ENCODE data around the gene ATP2A1.
"Not testable (repeated sequence)": the region's sequence is repeated elsewhere in the genome, so short reads cannot be mapped to it uniquely, and the experiment has no call there.

The ATP2A1 gene

DNA sequence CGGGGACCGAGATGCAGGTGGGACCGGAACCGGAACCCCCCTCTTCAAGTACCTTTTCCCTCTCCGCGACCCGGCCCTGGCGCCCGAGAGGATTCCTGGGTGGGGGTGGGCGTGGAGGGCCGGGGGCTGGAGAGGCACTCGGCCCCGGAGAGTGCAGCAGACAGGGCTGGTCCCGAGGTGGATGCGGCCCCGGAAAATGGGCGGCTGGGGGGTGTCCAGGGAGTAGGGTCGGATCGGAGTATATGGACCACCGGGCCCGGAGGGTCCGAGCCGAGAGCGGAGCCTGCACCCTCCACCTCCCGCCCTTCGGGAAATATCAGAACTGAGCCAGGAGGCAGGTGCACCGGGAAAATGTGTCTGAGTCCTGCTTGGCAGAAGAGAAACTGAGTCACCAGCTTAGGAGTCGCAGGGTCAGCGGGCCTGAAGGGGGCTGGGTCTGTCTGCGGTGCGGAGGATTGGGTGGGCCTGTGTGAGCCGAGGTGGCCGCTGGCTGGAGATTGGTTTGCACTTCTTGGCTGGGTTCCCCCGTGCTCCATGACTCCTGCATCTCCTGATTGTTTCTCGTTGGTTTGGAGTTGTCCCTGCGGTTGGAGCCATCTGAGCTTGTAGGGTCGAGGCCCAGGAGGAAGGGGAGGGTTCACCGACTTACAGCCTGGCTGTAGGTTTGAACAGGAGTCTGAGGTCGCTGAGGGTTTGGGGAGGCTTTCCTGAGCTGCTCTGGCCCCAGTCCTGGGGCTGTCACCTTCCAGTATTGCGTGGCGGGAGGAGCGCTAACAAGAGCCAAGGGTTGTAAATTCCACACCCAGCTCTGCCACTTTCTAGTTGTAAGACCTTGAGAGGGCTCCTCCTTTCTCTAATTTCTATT is 14.1 kb upstream of the ATP2A1 start:
- no peak for DNase-seq

DNA sequence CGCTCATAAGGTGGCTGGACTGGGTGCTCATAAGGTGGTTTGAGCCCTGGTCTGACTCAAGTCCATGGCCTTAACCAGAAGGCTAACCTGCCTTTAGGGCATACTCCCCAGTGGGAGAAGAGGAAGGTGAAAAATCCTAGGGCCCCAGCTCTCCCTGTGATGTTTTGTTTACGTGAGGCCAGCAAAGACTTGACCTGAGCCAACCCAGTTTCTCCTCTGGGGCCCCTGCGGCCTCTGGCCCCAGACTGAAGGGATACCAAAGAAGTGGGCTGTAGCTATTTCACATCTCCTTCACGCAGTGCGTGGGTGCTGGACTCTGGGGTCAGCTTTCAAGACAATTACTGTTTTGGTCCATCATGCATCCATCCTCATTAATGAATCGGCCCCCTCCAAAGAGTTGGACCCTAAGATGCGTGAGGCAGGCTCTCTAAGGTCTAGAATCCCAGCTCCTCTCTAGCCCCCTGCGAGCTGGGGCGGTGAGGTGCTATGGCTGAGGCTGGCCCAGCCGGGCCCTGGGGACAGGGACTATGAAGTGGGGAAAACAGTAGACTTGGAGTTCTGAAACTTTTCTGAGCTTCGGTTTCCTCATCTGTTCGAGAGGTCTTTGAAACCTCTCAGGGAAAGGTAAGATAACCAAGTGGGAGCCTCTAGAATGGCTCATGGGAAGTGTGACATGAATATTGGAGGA is 13.1 kb upstream of the ATP2A1 start:
- no peak for DNase-seq

DNA sequence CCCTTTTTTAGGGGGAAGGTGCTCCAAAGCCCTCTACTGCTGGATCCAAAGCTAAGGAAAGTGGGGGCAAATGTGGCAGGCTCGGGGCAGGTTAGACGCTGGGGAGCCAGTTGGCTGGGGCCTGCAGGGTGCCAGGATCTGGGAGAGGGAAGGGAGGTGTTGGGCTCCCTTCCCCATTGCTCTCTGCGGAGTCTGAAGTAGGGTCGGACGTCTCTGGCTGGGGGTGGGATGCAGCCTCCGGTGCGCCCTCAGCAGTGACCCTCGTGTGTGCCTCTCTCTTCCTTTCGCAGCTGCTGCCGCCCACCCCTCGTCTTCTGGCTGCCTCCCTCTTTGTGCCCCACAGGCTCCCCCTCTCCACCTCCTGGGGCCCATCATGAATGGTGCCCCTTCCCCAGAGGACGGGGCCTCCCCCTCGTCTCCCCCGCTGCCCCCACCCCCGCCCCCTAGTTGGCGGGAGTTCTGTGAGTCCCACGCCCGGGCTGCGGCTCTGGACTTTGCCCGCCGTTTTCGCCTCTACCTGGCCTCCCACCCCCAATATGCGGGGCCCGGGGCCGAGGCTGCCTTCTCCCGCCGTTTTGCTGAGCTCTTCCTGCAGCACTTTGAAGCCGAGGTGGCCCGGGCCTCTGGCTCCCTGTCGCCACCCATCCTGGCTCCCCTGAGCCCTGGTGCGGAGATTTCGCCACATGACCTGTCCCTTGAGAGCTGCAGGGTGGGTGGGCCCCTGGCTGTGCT is 12.4 kb upstream of the ATP2A1 start:
- DNase-seq: no peak

DNA sequence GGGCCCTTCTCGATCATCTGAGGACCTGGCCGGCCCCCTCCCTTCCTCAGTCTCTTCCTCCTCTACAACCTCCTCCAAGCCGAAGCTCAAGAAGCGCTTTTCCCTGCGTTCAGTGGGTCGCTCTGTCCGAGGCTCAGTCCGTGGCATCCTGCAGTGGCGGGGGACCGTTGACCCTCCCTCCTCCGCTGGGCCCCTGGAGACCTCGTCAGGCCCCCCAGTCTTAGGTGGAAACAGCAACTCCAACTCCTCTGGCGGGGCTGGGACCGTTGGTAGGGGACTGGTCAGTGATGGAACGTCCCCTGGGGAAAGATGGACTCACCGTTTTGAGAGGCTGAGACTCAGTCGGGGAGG is 11.9 kb upstream of the ATP2A1 start:
- no peak for DNase-seq

DNA sequence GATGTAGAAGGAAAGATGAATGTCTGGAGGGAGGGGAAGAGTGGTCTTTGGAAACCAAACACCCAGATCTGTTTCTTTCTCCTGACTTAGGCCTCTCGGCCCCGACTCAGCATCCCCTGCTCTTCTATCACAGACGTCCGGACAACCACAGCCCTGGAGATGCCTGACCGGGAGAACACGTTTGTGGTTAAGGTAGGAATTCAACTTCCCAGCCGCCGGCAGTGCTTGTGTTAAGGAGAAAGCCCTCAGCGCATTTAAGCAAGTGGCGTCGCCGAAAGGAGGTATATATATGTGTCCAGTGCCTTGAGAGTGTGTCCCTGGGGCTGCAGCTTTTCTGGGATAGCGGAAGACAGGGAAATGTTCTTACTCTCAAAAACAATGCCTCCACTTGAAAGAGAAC is 11.0 kb upstream of the ATP2A1 start:
- no peak for DNase-seq

DNA sequence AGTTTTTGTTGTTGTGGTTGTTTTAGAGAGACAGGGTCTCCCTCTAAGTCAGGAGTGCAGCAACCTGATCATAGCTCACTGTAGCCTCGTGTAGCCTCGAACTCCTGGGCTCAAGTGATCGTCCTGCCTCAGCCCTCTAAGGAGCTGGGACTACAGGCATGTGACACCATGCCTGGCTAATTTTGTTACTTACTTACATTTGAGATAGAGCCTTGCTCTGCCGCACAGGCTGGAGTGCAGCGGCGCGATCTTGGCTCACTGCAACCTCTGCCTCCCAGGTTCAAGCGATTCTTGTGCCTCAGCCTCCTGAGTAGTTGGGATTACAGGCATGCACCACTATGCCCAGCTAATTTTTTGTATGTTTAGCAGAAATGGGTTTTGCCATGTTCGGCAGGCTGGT is 10.6 kb upstream of the ATP2A1 start:
- DNase-seq: not testable (repeated sequence)

DNA sequence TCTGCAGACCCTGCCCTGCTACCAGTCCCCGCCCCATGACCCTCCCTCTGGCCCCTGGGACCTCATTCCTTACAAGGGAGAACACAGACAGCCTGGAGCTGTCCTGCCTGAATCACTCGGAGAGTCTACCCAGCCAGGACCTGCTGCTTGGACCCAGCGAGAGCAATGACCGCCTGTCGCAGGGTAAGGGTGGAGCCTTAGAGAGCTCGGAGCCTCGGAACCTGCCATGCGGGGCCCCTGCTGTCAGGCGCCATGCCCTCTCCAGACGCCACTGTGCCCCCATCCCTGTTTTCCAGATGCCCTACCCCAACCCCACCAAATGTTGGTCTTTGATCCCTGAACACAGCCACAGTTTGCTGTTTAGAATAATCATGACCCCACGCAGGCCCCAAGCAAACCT is 9.1 kb upstream of the ATP2A1 start:
- no peak for DNase-seq

DNA sequence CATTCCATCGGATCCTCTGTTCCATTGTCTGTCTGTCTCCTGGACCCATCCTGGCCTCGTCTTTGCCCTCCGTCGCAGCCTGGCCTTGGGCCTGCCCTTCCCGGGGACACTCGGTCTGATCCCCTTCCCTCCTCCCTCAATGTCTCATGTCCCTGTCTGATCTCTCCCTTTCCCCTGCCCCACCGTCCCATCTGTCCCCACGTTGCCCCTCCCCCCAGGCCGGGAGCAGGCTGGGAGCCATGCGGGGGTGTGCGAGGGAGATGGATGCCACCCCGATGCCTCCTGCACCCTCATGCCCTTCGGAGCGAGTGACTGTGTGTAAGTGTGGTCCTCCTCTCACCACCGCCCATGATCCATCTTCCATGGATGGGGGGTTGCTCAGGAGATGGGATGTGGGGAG is 5.3 kb upstream of the ATP2A1 start:
- DNase-seq: no peak

DNA sequence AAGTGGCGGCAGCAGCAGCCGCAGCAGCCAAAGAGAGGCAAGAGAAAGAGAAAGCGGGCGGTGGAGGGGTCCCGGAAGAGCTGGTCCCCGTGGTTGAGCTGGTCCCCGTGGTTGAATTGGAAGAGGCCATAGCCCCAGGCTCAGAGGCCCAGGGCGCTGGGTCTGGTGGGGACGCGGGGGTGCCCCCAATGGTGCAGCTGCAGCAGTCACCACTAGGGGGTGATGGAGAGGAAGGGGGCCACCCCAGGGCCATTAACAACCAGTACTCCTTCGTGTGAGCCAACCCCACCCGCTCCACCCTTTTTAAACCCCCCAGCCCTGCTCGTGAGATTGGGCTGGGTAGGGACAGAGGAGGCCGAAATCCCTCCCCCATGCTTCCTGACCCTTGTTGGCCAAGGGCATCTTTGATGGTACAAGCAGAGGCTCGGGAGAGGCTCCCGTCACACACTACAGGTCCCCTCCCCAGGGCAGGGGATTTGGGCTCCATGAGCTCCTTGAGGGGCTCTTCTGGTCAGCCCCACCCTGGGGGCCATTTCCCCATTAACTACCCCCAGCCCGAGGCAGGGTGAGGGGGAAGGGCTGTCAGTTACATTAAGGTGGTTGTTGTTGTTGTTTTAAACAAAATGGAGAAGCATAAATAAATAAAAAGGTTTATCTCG is 4.6 kb upstream of the ATP2A1 start:
- no peak for DNase-seq

DNA sequence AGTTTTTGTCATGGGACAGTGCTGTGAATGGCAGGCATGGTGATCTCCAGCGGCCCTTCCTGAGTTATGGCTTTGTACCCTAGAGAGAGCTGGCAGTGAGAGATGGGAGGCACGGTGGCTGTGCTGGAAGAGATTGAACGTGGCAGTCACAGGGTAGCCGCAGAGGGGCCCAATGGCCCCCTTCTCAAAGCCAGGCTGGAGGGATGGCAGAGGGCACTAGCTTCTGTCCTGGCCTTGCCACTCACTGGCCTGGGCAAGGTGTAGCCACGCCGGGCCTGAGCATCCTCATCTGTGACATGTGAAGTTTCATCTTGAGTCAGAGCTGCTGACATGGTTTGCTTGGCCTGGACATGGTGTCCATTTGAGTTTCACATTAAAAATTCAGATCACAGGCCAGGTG is 3.9 kb upstream of the ATP2A1 start:
- DNase-seq: no peak

DNA sequence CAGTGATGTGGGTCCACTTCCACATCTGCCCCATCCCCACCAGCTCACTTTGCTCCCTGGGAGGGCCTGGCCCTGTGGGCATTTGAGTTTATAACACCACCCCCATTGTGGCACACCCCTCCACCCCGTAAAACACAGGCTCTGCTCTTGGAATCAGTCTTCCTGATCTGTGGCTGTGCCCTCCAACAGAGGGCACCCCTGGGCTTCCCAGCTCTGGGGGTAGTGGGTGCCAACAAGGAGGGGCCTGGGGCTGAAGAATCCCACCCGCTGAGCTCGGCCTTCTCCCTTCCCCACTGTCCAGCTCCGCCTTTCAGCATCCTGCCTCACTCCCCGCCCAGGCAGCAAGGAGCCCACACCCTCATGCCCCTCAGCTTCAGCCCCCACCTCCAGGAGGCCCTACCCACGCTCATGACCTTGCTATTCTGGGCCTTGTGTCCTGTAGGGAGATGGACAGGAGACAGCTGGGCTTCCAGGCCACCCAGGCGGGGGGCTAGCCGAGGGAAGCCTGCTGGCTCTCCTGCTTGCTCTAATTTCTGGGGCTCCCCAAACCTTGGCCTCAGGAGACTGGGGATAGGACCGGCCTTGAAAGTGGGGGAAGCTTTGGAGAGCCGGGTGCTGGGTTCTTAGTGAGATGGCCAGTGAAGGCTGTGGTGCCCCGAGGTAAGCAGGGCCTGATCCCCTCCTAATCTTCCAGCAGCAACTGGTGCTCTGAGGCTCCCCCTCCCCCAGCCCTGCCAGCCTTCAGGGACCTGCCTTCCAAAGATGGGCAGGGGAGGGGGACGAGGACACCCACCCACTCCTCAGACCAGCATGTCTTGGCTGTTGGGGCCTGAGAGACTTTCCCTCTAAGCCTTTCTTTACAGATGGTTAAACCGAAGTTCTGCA is 2.9 kb upstream of the ATP2A1 start:
- no peak for DNase-seq

DNA sequence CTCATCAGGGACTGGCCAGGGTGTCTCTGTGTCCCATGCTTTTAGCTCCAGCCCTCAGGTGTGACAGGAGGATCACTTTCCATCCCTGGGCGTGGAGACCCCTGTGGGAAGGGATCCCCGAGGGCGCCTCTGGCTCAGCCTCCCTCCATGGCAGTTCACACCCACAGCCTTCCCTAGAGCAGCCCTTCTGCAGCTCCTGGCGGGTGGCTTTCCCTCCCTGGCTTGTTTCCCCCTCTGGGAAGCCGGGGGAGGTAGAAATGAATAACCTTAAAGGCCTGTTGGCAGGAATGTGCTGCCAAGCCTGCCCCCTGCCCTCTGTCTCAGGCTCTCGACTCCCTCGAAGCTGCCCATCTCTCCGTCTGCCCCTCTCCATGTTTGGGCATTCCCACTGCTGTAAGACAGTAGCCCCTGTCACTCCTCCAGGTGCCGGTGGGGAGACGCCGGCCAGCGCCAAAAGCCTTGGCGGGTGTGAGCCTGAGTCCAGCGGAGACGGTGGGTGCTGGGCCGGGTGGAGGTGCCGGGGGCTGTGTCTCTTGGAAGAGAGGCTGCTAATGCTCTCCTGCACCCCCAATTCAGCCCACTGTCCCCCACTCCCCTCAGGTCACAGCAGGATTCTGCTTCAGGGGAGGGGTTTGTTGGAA is 2.1 kb upstream of the ATP2A1 start:
- no peak for DNase-seq

DNA sequence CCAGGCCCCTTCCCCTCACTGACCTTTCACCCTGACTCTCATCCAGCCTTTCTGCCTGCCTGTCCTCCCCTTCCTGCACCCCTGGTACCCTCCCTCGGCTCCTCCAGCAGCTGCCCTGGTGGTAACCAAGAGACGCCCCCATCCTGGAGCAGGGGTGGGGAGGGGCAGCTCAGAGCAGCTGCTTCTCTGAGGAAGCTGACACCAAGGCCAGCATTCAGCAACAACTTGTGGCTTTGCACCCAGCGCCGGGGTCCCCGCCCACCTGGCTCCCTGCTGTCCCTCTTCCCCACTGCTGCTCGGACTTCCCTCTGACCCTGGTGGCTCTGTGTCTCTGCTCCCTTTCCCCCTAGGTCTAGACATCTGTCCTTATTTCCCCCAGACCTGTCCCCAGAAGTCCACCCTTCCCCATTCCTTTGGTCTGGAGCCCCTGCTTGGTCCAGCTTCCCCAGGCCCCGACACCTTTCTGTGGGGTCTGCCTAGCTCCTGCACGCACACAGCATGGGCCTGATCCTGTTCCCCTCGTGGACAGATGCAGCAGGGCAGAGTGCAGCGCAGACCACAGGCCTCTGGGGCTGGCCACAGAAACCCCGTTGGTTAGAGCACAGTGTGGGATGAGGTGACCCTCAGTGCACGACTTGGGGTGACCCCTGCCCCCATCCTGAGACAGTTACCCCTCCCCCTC is 1.2 kb upstream of the ATP2A1 start:
- DNase-seq: no peak

DNA sequence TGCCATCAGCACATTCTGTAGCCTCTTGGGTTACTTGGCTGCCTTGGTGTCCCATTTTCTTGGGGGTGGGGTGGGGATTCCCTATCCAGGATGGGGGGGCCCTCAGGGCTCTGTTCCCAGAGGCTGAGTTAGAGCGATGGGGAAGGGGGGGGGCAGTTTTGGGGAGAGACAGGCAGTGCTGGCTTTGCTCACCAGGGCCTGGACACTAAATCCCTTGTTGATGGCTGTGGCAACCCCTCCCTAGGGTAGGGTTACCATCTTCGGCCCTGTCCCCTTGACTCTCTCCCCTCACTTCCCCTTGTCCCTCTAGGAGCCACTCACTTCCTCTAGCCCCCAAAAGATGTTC is 660 bp upstream of the ATP2A1 start:
- DNase-seq: no peak

DNA sequence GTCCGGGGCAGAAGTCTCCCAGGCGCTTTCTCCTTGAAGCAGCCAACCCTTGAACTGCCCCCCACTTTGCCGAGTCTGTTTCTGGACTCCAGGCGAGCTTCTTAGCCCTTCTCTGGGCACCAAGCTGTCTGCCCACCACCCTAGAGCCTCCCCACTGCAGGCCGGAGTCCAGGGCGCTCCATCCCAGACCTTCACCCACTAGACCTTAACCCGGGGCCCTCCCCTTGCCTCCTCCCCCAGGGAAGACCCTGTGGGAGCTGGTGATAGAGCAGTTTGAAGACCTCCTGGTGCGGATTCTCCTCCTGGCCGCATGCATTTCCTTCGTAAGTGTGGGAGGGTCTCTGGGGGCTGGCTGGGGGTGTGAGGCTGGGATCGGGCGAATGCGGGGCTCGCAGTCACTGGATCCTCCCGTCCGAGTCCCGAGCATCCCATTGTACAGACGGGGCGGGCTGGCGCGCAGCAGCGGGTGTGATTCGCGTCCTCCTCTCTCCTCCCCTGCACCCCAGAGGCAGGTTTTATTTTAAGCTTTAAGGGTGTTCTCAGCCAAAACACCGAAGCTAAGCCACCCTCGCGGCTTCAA is 1.1 kb downstream of the ATP2A1 start:
- DNase-seq: no peak

DNA sequence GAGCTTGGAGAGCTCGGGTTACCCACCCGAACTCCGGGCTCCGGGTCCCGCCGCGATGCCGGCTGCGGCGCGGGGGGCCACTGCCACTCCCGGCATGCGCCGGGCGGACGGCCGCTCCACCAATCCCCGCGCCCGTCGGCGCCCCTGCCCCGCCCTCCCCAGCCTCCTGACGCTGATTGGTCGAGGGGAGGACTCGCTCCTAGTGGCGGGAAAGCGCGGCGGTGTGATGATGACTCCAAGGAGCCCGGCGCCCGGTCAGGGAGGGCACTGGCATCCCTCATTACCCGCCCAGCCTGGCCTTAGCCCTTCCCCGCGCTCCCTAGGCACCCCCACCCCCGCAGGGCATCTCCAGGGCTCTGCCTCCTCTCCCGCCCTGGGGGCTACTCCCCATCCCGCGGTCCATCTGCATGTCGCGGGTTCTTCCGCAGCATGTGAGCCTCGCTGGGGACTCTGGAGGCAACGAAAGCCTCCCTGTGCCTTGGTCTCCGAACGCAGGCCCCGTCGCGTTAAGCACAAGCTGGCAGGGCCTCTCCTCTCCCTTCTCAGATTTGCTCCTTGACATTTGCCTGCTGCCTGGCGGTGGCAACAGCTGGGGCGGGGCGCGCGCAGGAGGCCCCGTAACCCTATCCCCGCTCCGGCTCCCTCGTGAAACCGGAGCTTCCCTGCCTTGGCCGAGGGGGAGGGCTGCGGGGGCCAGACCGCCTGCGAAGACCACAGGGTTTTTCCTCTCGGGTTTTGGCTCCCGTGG is 1.7 kb downstream of the ATP2A1 start:
- peak; percentile 91 for DNase-seq

DNA sequence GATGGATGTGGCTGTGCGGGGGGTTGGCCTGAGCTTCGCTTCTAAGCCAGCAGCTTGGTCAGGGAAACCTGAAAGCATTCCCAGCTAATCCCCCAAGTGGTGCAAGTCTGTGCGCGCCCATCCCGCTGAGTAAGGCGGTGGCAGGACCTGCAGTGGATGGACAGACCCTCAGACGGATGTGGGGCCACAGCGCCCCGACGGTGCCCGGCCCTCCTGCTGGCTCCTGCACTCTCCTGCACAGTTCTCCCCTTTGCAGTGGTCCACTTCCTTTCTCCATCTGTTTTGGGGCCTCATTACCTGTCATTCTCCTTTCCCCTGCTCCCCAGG is 2.3 kb downstream of the ATP2A1 start:
- DNase-seq: no peak

DNA sequence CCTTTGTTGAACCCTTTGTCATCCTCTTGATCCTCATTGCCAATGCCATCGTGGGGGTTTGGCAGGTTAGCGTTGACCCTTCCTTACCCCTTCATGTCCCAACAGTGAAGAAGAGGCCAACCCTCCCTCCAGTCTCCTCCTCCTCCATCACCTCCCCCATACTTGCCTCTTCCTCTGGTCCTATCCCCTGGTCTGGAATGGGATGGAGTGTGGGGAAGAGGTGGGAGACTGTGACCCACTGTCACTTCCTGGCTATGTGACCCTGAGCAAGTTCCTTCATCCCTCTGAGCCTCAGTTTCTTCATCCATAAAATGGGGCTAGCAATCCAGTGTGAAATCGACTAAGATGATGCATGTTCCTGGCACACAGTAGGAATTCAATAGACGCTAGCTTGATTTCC is 2.7 kb downstream of the ATP2A1 start:
- DNase-seq: no peak

DNA sequence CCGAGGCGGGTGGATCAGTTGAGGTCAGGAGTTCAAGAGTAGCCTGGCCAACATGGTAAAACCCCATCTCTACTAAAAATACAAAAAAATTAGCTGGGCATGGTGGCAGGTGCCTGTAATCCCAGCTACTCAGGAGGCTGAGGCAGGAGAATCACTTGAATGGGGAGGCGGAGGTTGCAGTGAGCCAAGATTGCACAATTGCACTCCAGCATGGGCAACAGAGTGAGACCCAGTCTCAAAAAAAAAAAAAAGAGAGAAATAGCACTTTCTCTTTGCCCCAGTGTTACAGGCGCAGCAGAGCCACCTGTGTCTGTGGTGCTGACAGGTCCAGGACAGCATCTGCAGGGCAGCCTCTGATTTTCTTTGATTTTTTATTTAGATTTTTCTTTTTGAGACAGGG is 3.3 kb downstream of the ATP2A1 start:
- not testable (repeated sequence) for DNase-seq

DNA sequence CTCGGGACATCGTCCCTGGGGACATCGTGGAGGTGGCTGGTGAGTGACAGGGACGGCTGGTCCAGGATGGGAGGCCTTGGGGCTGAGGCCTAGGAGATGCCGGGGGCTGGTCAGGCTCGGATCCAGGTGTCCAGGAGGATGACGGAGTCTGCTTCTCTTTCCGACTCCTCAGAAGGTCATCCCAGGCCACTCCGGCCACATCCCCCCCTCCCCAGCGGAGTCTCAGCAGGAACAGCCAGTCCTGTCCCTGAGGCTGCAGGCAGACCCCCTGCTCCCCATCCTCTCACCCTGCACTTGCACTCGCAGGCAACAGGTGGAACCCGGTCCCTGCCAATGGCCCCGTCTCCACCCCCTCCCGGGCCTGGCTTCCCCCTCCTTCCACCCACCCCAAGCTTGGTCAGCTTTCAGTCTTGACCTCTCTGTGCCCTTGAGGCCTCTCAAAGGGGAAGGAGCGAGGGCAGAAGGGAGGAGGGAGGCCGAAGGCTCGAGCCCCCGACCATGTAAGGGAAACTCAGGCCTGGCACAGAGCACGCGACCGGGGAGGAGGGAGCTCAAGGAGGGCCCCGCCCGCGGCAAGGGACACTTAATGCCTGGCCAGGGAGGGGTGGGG is 4.4 kb downstream of the ATP2A1 start:
- no peak for DNase-seq

Data from islet precursor cell (in vitro differentiated cells).